Prostate gland (tissue), 2 donors: ENCODE data around the gene RACGAP1.

Experiments used
- CTCF ChIP-seq, 4 experiments: fragments of 200-600 bp in 2 of 4; fragments of 450-650 bp in 2 of 4; sonication (generic) in 2 of 4; IDR thresholded peaks; 1 replicate in 3 of 4; 2 replicates in 1 of 4; pipeline ENCODE4 v1.5.1; 2016 to 2019; ENCODE audit warnings: antibody characterized with exemption in 4 of 4, mild to moderate bottlenecking in 2 of 4, moderate library complexity in 2 of 4
- POLR2A ChIP-seq: fragments of 450-650 bp; IDR thresholded peaks from one replicate; pipeline ENCODE4 v1.6.1; 2016; ENCODE audit warnings: antibody characterized with exemption, mild to moderate bottlenecking

GRCh38 chr12:50039151-50039835 is 14.0 kb upstream of the RACGAP1 start:
- peak; percentile 45 to 88 (median 80) for TF ChIP-seq CTCF (IDR thresholded peaks at IDR 0.05)
- no peak for TF ChIP-seq POLR2A
